WTC11 (cell line): ENCODE measurements around the gene BDH1. TPM values are rescaled to one million over a fixed set of nuclear protein-coding genes. Genes with fewer than 3 reads are reported as not detected.

ENCODE experiments used
- ATAC-seq: fragments of 200-7000 bp; cut with Tn5 transposase; 2 replicates; pipeline ENCODE4 v1.10.0; 2021; ENCODE audit warnings: mild to moderate bottlenecking, moderate library complexity
- CTCF ChIA-PET: fragments of 300-600 bp; sonication (Branson Sonifier 250); formaldehyde crosslinking; loops from one replicate; lab custom pipeline; 2021; ENCODE audit warnings: antibody characterized with exemption; lab: Charles Lee
- POLR2A ChIA-PET: fragments of 350-600 bp; sonication (Branson Sonifier 250); formaldehyde crosslinking; loops from one replicate; lab custom pipeline; 2021; ENCODE audit warnings: antibody characterized with exemption; lab: Charles Lee
- DNase-seq: peaks from one replicate; pipeline ENCODE4 v3.0.0; 2021; ENCODE audit warnings: low spot score
- H3K27ac Mint-ChIP-seq: 2 replicates; pipeline ENCODE4 v1.8.0; 2021; ENCODE audit warnings: mixed read lengths
- H3K27me3 Mint-ChIP-seq: 2 replicates; pipeline ENCODE4 v1.8.0; 2021; ENCODE audit warnings: low read depth, mild to moderate bottlenecking, moderate library complexity, mixed read lengths
- H3K36me3 Mint-ChIP-seq: 2 replicates; pipeline ENCODE4 v1.8.0; 2021; ENCODE audit warnings: mixed read lengths
- H3K4me1 Mint-ChIP-seq: 2 replicates; pipeline ENCODE4 v1.8.0; 2022; ENCODE audit warnings: mixed read lengths
- H3K4me3 Mint-ChIP-seq: 2 replicates; pipeline ENCODE4 v1.8.0; 2021; ENCODE audit warnings: mild to moderate bottlenecking, moderate library complexity, mixed read lengths
- H3K9me3 Mint-ChIP-seq: 2 replicates; pipeline ENCODE4 v1.8.0; 2021; ENCODE audit warnings: mixed read lengths
- ATF6 ChIP-seq: sonication (generic); formaldehyde crosslinking; IDR thresholded peaks from 2 replicates; pipeline ENCODE4 v1.8.1; 2023; ENCODE audit warnings: mild to moderate bottlenecking, missing genetic modification reagents
- E2F5 ChIP-seq: sonication (generic); formaldehyde crosslinking; IDR thresholded peaks from 2 replicates; pipeline ENCODE4 v1.8.1; 2022; ENCODE audit warnings: mild to moderate bottlenecking, moderate library complexity, missing genetic modification reagents
- ERG ChIP-seq: fragments of 250-450 bp; sonication (Bioruptor Pico); IDR thresholded peaks from 2 replicates; pipeline ENCODE4 v1.8.0; 2021; ENCODE audit warnings: mild to moderate bottlenecking
- FOXP1 ChIP-seq: sonication (generic); formaldehyde crosslinking; IDR thresholded peaks from 2 replicates; pipeline ENCODE4 v1.8.0; 2022; ENCODE audit warnings: missing genetic modification reagents, mild to moderate bottlenecking, moderate library complexity, borderline replicate concordance
- JAZF1 ChIP-seq: fragments of 250-450 bp; sonication (Bioruptor Pico); IDR thresholded peaks from 2 replicates; pipeline ENCODE4 v1.9.0; 2021; ENCODE audit warnings: moderate library complexity, mild to moderate bottlenecking, inconsistent platforms
- MAX ChIP-seq: sonication (generic); formaldehyde crosslinking; IDR thresholded peaks from 2 replicates; pipeline ENCODE4 v1.8.0; 2022; ENCODE audit warnings: mild to moderate bottlenecking, missing genetic modification reagents
- NFATC4 ChIP-seq: fragments of 250-450 bp; sonication (Bioruptor Pico); IDR thresholded peaks from 2 replicates; pipeline ENCODE4 v1.9.0; 2021; ENCODE audit warnings: mild to moderate bottlenecking
- NR1H2 ChIP-seq: sonication (generic); formaldehyde crosslinking; IDR thresholded peaks from 2 replicates; pipeline ENCODE4 v1.9.0; 2021; ENCODE audit warnings: mild to moderate bottlenecking, moderate library complexity, missing genetic modification reagents
- OVOL2 ChIP-seq: fragments of 250-450 bp; sonication (Bioruptor Pico); IDR thresholded peaks from 2 replicates; pipeline ENCODE4 v1.9.0; 2021; ENCODE audit warnings: mild to moderate bottlenecking, borderline replicate concordance
- RELA ChIP-seq: sonication (generic); formaldehyde crosslinking; IDR thresholded peaks from 2 replicates; pipeline ENCODE4 v1.8.1; 2022; ENCODE audit warnings: missing genetic modification reagents, mild to moderate bottlenecking, borderline replicate concordance
- RORB ChIP-seq: fragments of 250-450 bp; sonication (Bioruptor Pico); IDR thresholded peaks from 2 replicates; pipeline ENCODE4 v1.9.0; 2021; ENCODE audit warnings: mild to moderate bottlenecking
- STAT6 ChIP-seq: sonication (generic); formaldehyde crosslinking; conservative IDR thresholded peaks from 2 replicates; pipeline ENCODE4 v1.8.1; 2023; ENCODE audit warnings: mild to moderate bottlenecking, low read depth, missing genetic modification reagents, moderate library complexity
- TP53 ChIP-seq: sonication (generic); formaldehyde crosslinking; IDR thresholded peaks from 2 replicates; pipeline ENCODE4 v1.8.1; 2023; ENCODE audit warnings: mild to moderate bottlenecking, missing genetic modification reagents
- USF1 ChIP-seq: sonication (generic); formaldehyde crosslinking; IDR thresholded peaks from 2 replicates; pipeline ENCODE4 v1.8.0; 2022; ENCODE audit warnings: mild to moderate bottlenecking, missing genetic modification reagents
- ZNF138 ChIP-seq: sonication (generic); formaldehyde crosslinking; conservative IDR thresholded peaks from 2 replicates; pipeline ENCODE4 v1.8.1; 2022; ENCODE audit warnings: mild to moderate bottlenecking, moderate library complexity, missing genetic modification reagents
- ZNF416 ChIP-seq: fragments of 250-450 bp; sonication (Bioruptor Pico); IDR thresholded peaks from 2 replicates; pipeline ENCODE4 v1.9.0; 2021; ENCODE audit warnings: mild to moderate bottlenecking, inconsistent platforms
- ZNF512 ChIP-seq: sonication (generic); formaldehyde crosslinking; IDR thresholded peaks from 2 replicates; pipeline ENCODE4 v1.8.1; 2022; ENCODE audit warnings: missing genetic modification reagents, borderline replicate concordance
- total RNA-seq: library from RNA; stranded (reverse); gene quantifications from 3 replicates; pipeline ENCODE4 v1.2.3, GENCODE V29; 2021

BDH1 gene
- total RNA-seq, 1 experiment from 2014 or later, result 26.8 TPM

- no peak for TF ChIP-seq ZNF512 (CRISPR knock-in tag)
- TF ChIP-seq TP53, result no peak
- no peak for TF ChIP-seq FOXP1 (CRISPR knock-in tag)
- TF ChIP-seq ERG (CRISPR knock-in tag), result no peak
- TF ChIP-seq USF1 (CRISPR knock-in tag), result no peak
- TF ChIP-seq, all 79 proteins: peak for 0
Measured at GRCh38 chr3:197504641-197505121, 51.1 kb downstream of the BDH1 start (continued).

- Mint-ChIP-seq H3K4me3 (no peak overlapping the region), H3K9me3 (peaks cover 13% of the 10 kb centered on the region; the same call in 1 of the 2 replicates), H3K27ac (no peak overlapping the region), H3K4me1 (no peaks in the 10 kb centered on the region), H3K36me3 (no peaks in the 10 kb centered on the region), H3K27me3 (no peaks in the 10 kb centered on the region)
- no peak for DNase-seq
- TF ChIP-seq NFATC4 (no peak), NR1H2 (no peak), RORB (CRISPR knock-in tag) (no peak), OVOL2 (CRISPR knock-in tag) (no peak), ZNF416 (CRISPR knock-in tag) (no peak), ZNF138 (CRISPR knock-in tag) (no peak), MAX (CRISPR knock-in tag) (no peak), E2F5 (CRISPR knock-in tag) (no peak), RELA (CRISPR knock-in tag) (no peak), STAT6 (CRISPR knock-in tag) (no peak), JAZF1 (CRISPR knock-in tag) (no peak), ATF6 (CRISPR knock-in tag) (no peak)
- ChIA-PET POLR2A (no interaction called here), CTCF (no interaction called here)
- ATAC-seq, result no peak
Measured at GRCh38 chr3:197504229-197504628, 51.5 kb downstream of the BDH1 start.
